K562 (cell line): ENCODE measurements around the gene FASTK. TPM values are rescaled to one million over a fixed set of nuclear protein-coding genes. Genes with fewer than 3 reads are reported as not detected.

Experiments used
- ARNT ChIP-seq, 2 experiments: fragments of 450-650 bp; IDR thresholded peaks; 2 replicates each; pipeline ENCODE4 v1.6.1; 2016; ENCODE audit warnings: mild to moderate bottlenecking in 1 of 2
- COPS2 ChIP-seq: fragments of 450-650 bp; conservative IDR thresholded peaks from 2 replicates; pipeline ENCODE4 v1.6.1; 2016; ENCODE audit warnings: mild to moderate bottlenecking, moderate library complexity
- HSF4 ChIP-seq: fragments of 250-450 bp; sonication (Bioruptor Pico); IDR thresholded peaks from 2 replicates; pipeline ENCODE4 v2.1.2; 2022; ENCODE audit warnings: mild to moderate bottlenecking, moderate library complexity, borderline replicate concordance
- JUNB ChIP-seq: fragments of 450-650 bp; formaldehyde crosslinking; conservative IDR thresholded peaks from 2 replicates; pipeline ENCODE4 v1.4.0; 2020; ENCODE audit warnings: mild to moderate bottlenecking
- MAFK ChIP-seq: IDR thresholded peaks from 2 replicates; pipeline ENCODE4 v1.6.1; 2011; ENCODE audit warnings: low read length, improper control_type of control experiment
- MCM5 ChIP-seq: fragments of 450-650 bp; IDR thresholded peaks from 2 replicates; pipeline ENCODE4 v1.6.1; 2016; ENCODE audit warnings: low read depth
- NELFE ChIP-seq: IDR thresholded peaks from 2 replicates; pipeline ENCODE4 v1.6.1; 2011; ENCODE audit warnings: mild to moderate bottlenecking; ENCODE audit not compliant: insufficient read depth, insufficient read length
- POU5F1 ChIP-seq: fragments of 150-350 bp; IDR thresholded peaks from 2 replicates; pipeline ENCODE4 v1.6.1; 2014; ENCODE audit warnings: borderline replicate concordance, low read length, low read depth, mild to moderate bottlenecking; ENCODE audit not compliant: partially characterized antibody
- PRPF4 ChIP-seq: fragments of 200-400 bp; formaldehyde crosslinking; IDR thresholded peaks from one replicate; pipeline ENCODE4 v1.6.1; 2017; ENCODE audit warnings: low read length, low read depth, mild to moderate bottlenecking; ENCODE audit not compliant: insufficient read depth, poor library complexity, severe bottlenecking
- PTBP1 ChIP-seq: fragments of 200-400 bp; formaldehyde crosslinking; IDR thresholded peaks from 2 replicates; pipeline ENCODE4 v1.6.1; 2017; ENCODE audit warnings: low read depth, low read length
- TOE1 ChIP-seq, 2 experiments: fragments of 450-650 bp in 1 of 2; sonication (generic) in 1 of 2; formaldehyde crosslinking in 1 of 2; IDR thresholded peaks; 2 replicates each; pipeline versions ENCODE4 v1.7.1 to v1.8.0; 2016 to 2022; ENCODE audit warnings: borderline replicate concordance in 2 of 2, mild to moderate bottlenecking in 2 of 2, antibody characterized with exemption in 1 of 2, inconsistent platforms in 1 of 2, low read depth in 1 of 2, missing genetic modification reagents in 1 of 2, moderate library complexity in 1 of 2
- VEZF1 ChIP-seq: fragments of 200-800 bp; sonication (Bioruptor generic); IDR thresholded peaks from 2 replicates; pipeline ENCODE4 v1.6.1; 2017; ENCODE audit warnings: missing genetic modification characterization, missing compliant biosample characterization
- ZNF124 ChIP-seq: sonication (generic); formaldehyde crosslinking; IDR thresholded peaks from 2 replicates; pipeline ENCODE4 v1.8.1; 2022; ENCODE audit warnings: missing genetic modification reagents
- polyA plus RNA-seq, 8 experiments: library from polyadenylated mRNA; depleted of rRNA in 4 of 8; stranded (reverse) in 5 of 8; unstranded in 3 of 8; fragments of >200 nt; fragmentation: Nextera tagmentation in 2 of 8; fragmentation: Illumina TruSeq in 1 of 8; extraction: Ambion mirVana in 2 of 8; extraction: Trizol in 1 of 8; gene quantifications; 2 replicates each; pipeline versions ENCODE4 v1.2.1 to v1.2.3, GENCODE V29; 2011 to 2014; ENCODE audit warnings: inconsistent platforms in 1 of 8, missing spikeins in 1 of 8
- total RNA-seq, 7 experiments: library from RNA; depleted of rRNA in 6 of 7; stranded (reverse); fragments of >200 nt in 6 of 7; fragmentation: Illumina TruSeq in 2 of 7; extraction: Trizol in 2 of 7; gene quantifications; 2 replicates each; pipeline versions ENCODE4 v1.2.1 to v1.2.3, GENCODE V29; 2011 to 2021; ENCODE audit warnings: low replicate concordance in 1 of 7
- TF ChIP-seq, protein P1 (sequence below), 2 experiments: fragments of 450-650 bp; IDR thresholded peaks; 2 replicates each; pipeline ENCODE4 v1.6.1; 2016
- TF ChIP-seq, protein P2 (sequence below): sonication (generic); formaldehyde crosslinking; IDR thresholded peaks from 2 replicates; pipeline ENCODE4 v1.8.0; 2022; ENCODE audit warnings: mild to moderate bottlenecking, missing genetic modification reagents
- TF ChIP-seq, protein P3 (sequence below), 2 experiments: fragments of 450-650 bp; IDR thresholded peaks; 2 replicates each; pipeline ENCODE4 v1.6.1; 2018; ENCODE audit warnings: mild to moderate bottlenecking in 2 of 2, low read depth in 1 of 2; ENCODE audit not compliant: partially characterized antibody in 2 of 2

The FASTK gene
- total and polyA plus RNA-seq, 9 of the 15 experiments (the other 6 are each of a cell fraction or from before 2014, with no cell fraction given) = 0.51 to 150 (median 48.2) TPM

- TF ChIP-seq POU5F1 (no peak), ARNT (IDR thresholded peaks at IDR 0.05) (no peak), MAFK (no peak), MCM5 (no peak), PRPF4 (no peak), HSF4 (CRISPR knock-in tag) (no peak), JUNB (no peak), NELFE (no peak), VEZF1 (CRISPR knock-in tag) (peak; percentile 80), COPS2 (no peak), TOE1 (IDR thresholded peaks at IDR 0.05; ENCODE audit: borderline replicate concordance) (no peak; the same call in 1 of the 2 replicates), TOE1 (CRISPR knock-in tag; IDR thresholded peaks at IDR 0.05; ENCODE audit: borderline replicate concordance, low read depth) (no peak), PTBP1 (no peak), ZNF124 (0 out of 2 replicates have a peak, but pooled peaks have one; percentile 15)
- TF ChIP-seq, protein P1, sequence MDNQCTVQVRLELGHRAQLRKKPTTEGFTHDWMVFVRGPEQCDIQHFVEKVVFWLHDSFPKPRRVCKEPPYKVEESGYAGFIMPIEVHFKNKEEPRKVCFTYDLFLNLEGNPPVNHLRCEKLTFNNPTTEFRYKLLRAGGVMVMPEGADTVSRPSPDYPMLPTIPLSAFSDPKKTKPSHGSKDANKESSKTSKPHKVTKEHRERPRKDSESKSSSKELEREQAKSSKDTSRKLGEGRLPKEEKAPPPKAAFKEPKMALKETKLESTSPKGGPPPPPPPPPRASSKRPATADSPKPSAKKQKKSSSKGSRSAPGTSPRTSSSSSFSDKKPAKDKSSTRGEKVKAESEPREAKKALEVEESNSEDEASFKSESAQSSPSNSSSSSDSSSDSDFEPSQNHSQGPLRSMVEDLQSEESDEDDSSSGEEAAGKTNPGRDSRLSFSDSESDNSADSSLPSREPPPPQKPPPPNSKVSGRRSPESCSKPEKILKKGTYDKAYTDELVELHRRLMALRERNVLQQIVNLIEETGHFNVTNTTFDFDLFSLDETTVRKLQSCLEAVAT (IDR thresholded peaks at IDR 0.05) = peak in 1 of 2 experiments; percentile 59; a peak in 2 of 4 replicates
- TF ChIP-seq, protein P2, sequence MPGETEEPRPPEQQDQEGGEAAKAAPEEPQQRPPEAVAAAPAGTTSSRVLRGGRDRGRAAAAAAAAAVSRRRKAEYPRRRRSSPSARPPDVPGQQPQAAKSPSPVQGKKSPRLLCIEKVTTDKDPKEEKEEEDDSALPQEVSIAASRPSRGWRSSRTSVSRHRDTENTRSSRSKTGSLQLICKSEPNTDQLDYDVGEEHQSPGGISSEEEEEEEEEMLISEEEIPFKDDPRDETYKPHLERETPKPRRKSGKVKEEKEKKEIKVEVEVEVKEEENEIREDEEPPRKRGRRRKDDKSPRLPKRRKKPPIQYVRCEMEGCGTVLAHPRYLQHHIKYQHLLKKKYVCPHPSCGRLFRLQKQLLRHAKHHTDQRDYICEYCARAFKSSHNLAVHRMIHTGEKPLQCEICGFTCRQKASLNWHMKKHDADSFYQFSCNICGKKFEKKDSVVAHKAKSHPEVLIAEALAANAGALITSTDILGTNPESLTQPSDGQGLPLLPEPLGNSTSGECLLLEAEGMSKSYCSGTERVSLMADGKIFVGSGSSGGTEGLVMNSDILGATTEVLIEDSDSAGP (CRISPR knock-in tag) = no peak
- TF ChIP-seq, protein P3, sequence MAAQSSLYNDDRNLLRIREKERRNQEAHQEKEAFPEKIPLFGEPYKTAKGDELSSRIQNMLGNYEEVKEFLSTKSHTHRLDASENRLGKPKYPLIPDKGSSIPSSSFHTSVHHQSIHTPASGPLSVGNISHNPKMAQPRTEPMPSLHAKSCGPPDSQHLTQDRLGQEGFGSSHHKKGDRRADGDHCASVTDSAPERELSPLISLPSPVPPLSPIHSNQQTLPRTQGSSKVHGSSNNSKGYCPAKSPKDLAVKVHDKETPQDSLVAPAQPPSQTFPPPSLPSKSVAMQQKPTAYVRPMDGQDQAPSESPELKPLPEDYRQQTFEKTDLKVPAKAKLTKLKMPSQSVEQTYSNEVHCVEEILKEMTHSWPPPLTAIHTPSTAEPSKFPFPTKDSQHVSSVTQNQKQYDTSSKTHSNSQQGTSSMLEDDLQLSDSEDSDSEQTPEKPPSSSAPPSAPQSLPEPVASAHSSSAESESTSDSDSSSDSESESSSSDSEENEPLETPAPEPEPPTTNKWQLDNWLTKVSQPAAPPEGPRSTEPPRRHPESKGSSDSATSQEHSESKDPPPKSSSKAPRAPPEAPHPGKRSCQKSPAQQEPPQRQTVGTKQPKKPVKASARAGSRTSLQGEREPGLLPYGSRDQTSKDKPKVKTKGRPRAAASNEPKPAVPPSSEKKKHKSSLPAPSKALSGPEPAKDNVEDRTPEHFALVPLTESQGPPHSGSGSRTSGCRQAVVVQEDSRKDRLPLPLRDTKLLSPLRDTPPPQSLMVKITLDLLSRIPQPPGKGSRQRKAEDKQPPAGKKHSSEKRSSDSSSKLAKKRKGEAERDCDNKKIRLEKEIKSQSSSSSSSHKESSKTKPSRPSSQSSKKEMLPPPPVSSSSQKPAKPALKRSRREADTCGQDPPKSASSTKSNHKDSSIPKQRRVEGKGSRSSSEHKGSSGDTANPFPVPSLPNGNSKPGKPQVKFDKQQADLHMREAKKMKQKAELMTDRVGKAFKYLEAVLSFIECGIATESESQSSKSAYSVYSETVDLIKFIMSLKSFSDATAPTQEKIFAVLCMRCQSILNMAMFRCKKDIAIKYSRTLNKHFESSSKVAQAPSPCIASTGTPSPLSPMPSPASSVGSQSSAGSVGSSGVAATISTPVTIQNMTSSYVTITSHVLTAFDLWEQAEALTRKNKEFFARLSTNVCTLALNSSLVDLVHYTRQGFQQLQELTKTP (IDR thresholded peaks at IDR 0.05; ENCODE audit: low read depth in 1 of 2, partially characterized antibody in 2 of 2) = no peak
Measured at GRCh38 chr7:151087245-151088018, 6.8 kb upstream of the FASTK start (continued).
